HUDEP-2 (cell line): ENCODE results near the gene TNFRSF6B.
"Not testable (repeated sequence)": the region's sequence is repeated elsewhere in the genome, so short reads cannot be mapped to it uniquely, and the experiment has no call there.

Source experiments
- DNase-seq, 76 experiments: peaks; one replicate each; lab custom pipeline; 2025; ENCODE audit not compliant: unreplicated experiment in 76 of 76; lab: John Stamatoyannopoulos, UW

The TNFRSF6B gene, protein sequence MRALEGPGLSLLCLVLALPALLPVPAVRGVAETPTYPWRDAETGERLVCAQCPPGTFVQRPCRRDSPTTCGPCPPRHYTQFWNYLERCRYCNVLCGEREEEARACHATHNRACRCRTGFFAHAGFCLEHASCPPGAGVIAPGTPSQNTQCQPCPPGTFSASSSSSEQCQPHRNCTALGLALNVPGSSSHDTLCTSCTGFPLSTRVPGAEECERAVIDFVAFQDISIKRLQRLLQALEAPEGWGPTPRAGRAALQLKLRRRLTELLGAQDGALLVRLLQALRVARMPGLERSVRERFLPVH

GRCh38 chr20:63696628-63697356 is at the start of gene TNFRSF6B:
Gene TNFRSF6B (plus strand): TSS chr20:63696652. CDS start chr20:63696768, 116 bp downstream.
- DNase-seq, result no peak

DNA sequence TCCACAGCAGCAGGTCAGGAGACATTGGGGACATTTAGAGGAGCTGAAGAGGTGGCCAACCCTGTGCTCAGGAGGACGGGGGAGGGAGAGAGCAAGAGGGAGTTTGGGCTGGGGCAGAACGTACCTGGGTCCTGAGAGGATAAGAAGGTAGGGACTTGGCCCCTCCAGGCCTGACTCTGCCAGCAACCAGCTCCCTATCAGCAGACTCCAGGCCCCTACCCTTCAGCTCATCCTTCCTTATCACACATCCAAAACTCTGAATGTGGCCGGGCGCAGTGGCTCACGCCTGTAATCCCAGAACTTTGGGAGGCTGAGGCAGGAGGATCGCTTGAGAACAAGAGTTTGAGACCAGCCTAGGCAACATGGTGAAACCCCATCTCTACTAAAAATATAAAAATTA is 48.3 kb upstream of the TNFRSF6B start:
- DNase-seq, result peak in 10 of 76 experiments; percentile 12 to 39 (median 20)

DNA sequence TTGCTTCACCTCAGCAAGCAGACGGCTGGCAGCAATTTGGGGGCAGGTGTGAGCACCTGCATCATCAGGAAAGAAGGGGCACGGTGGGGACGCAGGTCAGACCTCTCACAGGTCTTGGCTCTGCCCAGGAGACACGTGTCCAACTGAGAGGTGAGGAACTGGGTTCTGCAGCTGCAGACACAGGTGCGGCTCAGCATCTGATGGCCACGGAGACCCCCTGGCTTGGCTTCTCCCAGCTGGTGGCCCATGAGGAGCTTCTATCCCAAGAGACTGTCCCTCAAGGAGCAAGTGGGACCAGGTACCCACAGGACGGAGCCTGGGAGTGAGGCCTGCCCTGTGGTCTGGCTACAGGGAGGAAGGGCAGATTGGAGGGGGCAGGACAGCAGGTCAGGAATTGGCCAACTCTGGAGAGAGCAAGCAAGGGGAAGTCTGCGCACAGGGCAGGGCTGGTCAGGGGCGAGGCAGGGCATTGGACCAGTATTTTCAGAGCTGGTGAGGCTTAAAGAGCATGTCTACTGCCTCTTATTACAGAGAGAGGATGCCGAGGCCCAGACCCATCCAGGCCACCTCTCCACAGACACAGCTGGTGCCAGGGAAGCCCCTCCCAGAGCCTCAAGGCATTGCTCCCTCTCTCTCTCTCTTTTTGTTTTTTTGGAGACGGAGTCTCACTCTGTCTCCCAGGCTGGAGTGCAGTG is 47.4 kb upstream of the TNFRSF6B start:
- DNase-seq, result no peak

GRCh38 chr20:63650486-63650885 is 46.0 kb upstream of the TNFRSF6B start:
- not testable (repeated sequence) for DNase-seq

GRCh38 chr20:63651942-63652191 is 44.6 kb upstream of the TNFRSF6B start:
- no peak for DNase-seq

DNA sequence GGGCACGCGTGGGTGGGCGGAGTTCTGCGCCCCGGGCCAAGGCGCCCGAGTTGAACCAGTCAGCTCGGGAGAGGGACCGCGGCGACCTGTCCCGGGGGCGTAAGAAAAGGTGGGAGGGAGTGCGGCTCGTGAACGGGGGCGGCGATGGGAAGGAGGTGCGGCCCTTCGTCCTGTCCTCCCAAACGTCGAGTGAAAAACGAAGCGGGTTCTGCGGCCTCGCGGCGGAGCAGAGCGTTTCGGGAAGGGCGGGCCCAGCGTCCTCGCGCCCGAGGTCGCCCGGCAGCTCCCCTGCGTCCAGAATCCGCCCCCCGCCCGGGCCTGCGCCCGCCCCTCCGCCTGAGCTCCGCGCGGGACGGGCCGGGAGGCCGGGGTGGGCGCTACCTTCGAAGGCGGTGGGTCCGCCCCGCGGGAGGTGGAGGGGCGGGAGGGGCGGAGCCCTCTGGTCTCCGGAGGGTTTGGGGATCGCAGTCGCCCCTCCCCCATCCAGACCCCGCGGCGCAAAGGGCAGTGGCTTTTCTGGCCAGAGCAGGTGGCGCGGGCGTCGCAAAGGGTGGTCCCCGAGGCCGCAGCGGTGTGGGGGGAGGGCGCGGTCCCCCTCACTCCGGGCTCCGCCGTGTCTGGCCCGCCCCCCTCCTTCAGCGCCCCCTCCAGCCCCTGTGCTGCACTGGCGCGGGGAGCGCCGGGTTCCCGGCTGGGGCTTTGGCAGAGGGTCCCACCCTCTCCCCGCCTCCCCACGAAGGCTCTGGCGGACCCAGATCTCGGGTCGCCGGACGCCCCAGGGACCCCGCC is 44.1 kb upstream of the TNFRSF6B start:
- peak in 1 of 76 experiments; percentile 12 for DNase-seq

GRCh38 chr20:63653041-63653973 is 43.1 kb upstream of the TNFRSF6B start, which contains the start of gene STMN3:
Gene STMN3 (minus strand): TSS chr20:63653424. CDS start chr20:63653345, 79 bp downstream.
- peak in 68 of 76 experiments; percentile 14 to 88 (median 68) for DNase-seq

GRCh38 chr20:63653974-63654668 is 42.3 kb upstream of the TNFRSF6B start:
- DNase-seq, result no peak

DNA sequence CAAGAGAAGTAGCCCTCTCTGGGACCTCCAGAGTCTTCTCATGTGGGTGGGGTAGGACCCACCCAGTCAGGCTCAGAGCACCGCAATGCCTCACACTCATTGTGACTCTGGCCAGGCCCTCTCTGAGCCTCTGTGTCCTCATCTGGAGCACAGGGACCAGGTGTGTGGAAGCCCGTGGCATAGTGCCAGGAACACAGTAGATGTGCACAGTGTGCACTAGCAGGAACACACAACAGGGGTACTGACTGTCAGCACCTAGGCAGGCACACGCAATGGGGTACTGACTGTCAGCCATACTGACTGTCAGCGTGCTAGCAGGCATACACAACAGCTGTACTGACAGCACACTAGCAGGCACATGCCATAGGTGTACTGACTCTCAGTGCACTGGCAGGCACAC is 41.2 kb upstream of the TNFRSF6B start:
- no peak for DNase-seq

- DNase-seq, result no peak
These were observed 40.0 kb upstream of the TNFRSF6B start for GRCh38 chr20:63656451-63656850.

- DNase-seq, result peak in 10 of 76 experiments; percentile 2 to 31 (median 20)
These were observed 39.1 kb upstream of the TNFRSF6B start for GRCh38 chr20:63657260-63657936.

DNA sequence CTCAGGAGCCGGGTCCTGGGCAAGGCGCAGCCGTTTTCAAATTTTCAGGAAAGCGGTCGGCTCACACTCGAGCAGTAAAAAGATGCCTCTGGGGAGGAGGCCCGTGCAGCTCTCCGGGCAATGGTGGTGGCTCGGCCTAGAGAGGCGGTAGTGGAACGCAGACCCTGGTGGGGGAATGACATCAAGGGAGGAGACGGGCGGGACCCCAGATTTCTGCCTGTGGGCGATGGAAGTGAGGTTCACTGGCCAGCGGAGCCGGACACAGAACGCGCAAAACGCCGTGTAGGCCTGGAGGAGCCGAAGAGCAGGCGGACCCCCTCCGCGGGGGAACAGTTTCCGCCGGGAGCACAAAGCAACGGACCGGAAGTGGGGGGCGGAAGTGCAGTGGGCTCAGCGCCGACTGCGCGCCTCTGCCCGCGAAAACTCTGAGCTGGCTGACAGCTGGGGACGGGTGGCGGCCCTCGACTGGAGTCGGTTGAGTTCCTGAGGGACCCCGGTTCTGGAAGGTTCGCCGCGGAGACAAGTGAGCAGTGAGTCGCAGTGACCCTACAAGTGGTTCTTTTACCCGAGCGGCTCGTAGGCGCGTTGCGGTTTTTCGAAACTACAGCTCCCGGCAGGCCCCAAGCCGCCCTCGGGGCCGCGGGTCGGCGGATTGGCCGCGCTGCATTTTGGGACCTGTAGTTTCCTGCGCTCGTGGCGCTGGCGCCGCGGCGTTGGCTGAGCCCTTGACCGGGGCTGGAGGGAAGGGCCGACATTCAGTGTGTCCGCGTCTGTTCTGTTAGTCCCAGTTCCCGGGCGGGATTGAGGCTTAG is 38.3 kb upstream of the TNFRSF6B start, which contains the start of gene RTEL1:
TSS of gene RTEL1 (plus strand) at position 376 of the 812 bp plus-strand sequence. CDS start 1,091 bp downstream, outside the sequence.
- DNase-seq, result peak in 74 of 76 experiments; percentile 23 to 94 (median 80)

GRCh38 chr20:63658749-63659187 is 37.7 kb upstream of the TNFRSF6B start:
- peak in 7 of 76 experiments; percentile 15 to 45 (median 24) for DNase-seq

GRCh38 chr20:63659370-63659769 is 37.1 kb upstream of the TNFRSF6B start:
- no peak for DNase-seq

DNA sequence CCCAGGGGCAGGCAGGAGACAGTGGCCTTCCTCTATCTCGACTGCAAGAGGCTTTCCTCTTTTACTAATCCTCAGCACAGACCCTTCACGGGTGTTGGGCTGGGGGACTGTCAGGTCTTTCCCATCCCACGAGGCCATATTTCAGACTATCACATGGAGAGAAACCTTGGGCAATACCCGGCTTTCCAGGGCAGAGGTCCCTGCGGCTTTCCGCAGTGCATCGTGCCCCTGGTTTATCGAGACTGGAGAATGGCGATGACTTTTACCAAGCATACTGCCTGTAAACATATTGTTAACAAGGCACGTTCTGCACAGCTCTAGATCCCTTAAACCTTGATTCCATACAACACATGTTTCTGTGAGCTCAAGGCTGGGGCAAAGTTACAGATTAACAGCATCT is 36.3 kb upstream of the TNFRSF6B start:
- DNase-seq, result not testable (repeated sequence)

- DNase-seq, result no peak
These were observed 35.8 kb upstream of the TNFRSF6B start for GRCh38 chr20:63660622-63661021.

- DNase-seq, result no peak
These were observed 35.3 kb upstream of the TNFRSF6B start for GRCh38 chr20:63661108-63661507.
